GM18505 (cell line): ENCODE measurements around the gene RASSF8.

Experiments used
- ATAC-seq: cut with Tn5 transposase; IDR thresholded peaks from one replicate; pipeline ENCODE4 v1.9.1; 2021; ENCODE audit not compliant: unreplicated experiment
- POLR2A ChIP-seq: IDR thresholded peaks from 4 replicates; pipeline ENCODE4 v1.6.1; 2011; ENCODE audit warnings: borderline replicate concordance; ENCODE audit not compliant: insufficient read depth, insufficient read length; ENCODE audit errors: extremely low read depth

Gene RASSF8

GRCh38 chr12:26017484-26018211, 59.2 kb downstream of the RASSF8 start:
- ATAC-seq: no peak
- TF ChIP-seq POLR2A: no peak

- TF ChIP-seq POLR2A: no peak
- no peak for ATAC-seq
Measured at GRCh38 chr12:26018926-26019325, 60.4 kb downstream of the RASSF8 start.

GRCh38 chr12:26021534-26021933, 63.1 kb downstream of the RASSF8 start:
- TF ChIP-seq POLR2A: no peak
- no peak for ATAC-seq

GRCh38 chr12:26022043-26022442, 63.6 kb downstream of the RASSF8 start:
- TF ChIP-seq POLR2A: no peak
- no peak for ATAC-seq

DNA sequence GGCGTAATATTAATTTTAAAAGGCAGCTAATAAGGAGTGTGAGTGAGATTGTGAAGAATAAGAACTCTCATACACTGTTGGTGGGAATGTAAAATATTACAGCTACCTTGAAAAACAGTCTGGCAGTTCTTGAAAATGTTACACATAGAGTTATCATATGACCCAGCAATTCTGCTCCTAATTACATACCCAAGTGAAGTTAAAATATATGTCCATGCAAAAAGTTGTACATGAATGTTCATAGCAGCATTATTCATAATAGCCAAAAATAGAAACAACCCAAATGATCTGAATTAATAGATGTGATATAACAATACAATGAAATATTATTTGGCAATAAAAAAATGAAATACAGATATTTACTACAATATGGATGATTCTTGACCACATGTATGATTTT, 68.2 kb downstream of the RASSF8 start:
- ATAC-seq: no peak
- no peak for TF ChIP-seq POLR2A

GRCh38 chr12:26027401-26027800, 68.9 kb downstream of the RASSF8 start:
- ATAC-seq: no peak
- TF ChIP-seq POLR2A: no peak

- TF ChIP-seq POLR2A: no peak
- ATAC-seq: no peak
Measured at GRCh38 chr12:26028953-26029735, 70.7 kb downstream of the RASSF8 start.

DNA sequence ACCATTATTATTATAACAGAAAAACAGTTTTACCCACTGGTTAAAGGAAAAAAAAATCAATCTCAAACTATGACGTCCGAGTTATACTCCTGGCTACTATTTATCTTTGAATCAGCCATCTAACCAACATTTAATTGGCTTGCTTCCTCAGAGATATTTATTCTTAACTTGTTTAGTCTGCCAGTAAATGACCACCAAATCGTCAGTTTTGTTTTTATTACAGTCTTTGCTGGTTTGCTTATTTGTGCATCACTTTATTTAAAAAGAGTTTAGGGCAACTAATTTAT, 71.2 kb downstream of the RASSF8 start:
- no peak for TF ChIP-seq POLR2A
- no peak for ATAC-seq

DNA sequence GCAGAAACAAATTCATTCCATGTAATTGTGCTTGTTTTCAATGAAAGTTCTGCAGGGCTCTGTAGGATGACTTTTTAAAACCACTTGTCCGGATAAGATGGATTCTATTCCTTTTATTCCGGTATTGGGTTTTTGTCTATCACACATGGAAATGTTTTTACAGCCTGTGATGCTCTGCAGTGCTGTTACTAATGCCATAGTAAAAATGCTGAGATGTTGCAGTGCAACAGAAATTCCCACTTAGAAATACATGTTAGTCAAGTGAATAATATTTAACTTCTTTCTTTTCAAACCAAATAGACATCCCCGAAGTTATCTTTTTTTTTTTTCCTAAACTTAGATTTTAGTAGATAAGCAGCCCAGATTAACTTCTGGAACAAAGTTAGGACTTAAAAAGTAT, 71.9 kb downstream of the RASSF8 start:
- no peak for ATAC-seq
- no peak for TF ChIP-seq POLR2A

- ATAC-seq: no peak
- TF ChIP-seq POLR2A: no peak
Measured at GRCh38 chr12:26031318-26031717, 72.8 kb downstream of the RASSF8 start.

- ATAC-seq: no peak
- TF ChIP-seq POLR2A: no peak
Measured at GRCh38 chr12:26031827-26032226, 73.3 kb downstream of the RASSF8 start.

- no peak for TF ChIP-seq POLR2A
- no peak for ATAC-seq
Measured at GRCh38 chr12:26032290-26032689, 73.8 kb downstream of the RASSF8 start.

GRCh38 chr12:26032719-26033241, 74.3 kb downstream of the RASSF8 start:
- no peak for ATAC-seq
- TF ChIP-seq POLR2A: no peak

DNA sequence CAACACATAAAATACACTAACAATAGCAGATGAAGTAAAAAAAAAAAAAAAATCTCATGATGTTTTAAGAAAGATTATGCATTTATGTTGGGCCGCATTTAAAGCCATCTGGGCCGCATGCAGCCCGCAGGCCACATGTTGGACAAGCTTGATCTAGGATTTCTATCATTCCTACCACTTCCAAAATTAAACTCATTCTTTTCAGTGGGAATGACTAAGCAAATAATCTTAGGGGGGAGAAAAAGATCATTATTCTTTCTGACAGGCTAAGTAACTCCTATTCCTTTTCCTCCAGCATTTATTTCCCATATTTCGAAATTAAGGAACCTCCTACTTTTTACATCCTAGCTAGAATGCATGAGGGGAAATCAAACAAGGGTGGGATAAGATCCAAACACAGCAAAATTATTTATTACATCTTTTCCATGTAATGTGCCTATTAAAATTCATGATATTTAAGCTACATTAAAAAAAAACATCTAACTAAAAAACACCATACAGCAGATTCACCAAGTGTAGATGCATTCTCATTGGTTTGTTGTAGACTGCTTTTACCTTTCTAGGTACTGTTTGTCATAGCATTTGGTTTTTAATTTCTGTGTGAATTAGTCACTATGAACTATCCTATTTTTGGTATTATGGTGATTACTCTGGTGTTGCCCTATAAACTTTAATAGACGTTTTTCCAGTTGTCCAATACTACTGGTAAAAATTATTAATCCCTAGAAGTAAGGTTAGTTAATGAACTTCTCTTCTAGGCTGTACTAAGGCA, 76.1 kb downstream of the RASSF8 start:
- no peak for TF ChIP-seq POLR2A
- ATAC-seq: no peak

DNA sequence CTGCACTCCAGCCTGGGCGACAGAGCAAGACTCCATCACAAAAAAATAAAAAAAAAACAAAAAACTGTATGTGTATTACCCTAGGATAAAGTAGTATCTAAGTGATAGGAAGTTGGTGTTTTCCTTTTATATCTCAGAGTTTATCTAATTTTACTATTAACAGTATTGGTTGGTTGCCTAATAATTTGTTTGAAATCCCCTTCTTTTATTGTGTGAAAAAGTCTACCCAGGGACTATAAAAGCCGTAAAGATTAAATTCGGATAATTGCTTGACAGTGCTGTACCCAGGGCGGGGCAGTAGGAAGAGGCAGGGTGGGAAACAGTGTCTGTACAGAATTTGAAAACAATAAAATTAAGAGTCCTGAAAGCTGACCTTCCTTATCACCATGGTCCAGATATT, 78.4 kb downstream of the RASSF8 start:
- no peak for TF ChIP-seq POLR2A
- no peak for ATAC-seq
